GM21786 (cell line): ENCODE data around the gene F10.

Experiments
- ATAC-seq: cut with Tn5 transposase; IDR thresholded peaks from one replicate; pipeline ENCODE4 v1.9.1; 2021; ENCODE audit not compliant: unreplicated experiment

Gene F10

GRCh38 chr13:113190181-113190580, 67.6 kb downstream of the F10 start:
- ATAC-seq = no peak

- ATAC-seq = no peak
These were observed 69.7 kb downstream of the F10 start for GRCh38 chr13:113192279-113192678.

GRCh38 chr13:113192902-113193301, 70.3 kb downstream of the F10 start:
- ATAC-seq = no peak

GRCh38 chr13:113195360-113195759, 72.8 kb downstream of the F10 start:
- no peak for ATAC-seq

- ATAC-seq = no peak
These were observed 74.6 kb downstream of the F10 start for GRCh38 chr13:113196970-113197737.
